ENCODE data around the gene SLC5A2.
"Not testable (repeated sequence)": the region's sequence is repeated elsewhere in the genome, so short reads cannot be mapped to it uniquely, and the experiment has no call there.

SLC5A2 gene

GRCh38 chr16:31491778-31492418, 9.0 kb downstream of the SLC5A2 start:
- H3K9ac ChIP-seq (ENCODE audit: low read depth, low read length), result no peak overlapping the region
- peaks cover 18% of the 10 kb centered on the region for H3K4me1 ChIP-seq (ENCODE audit: control insufficient read depth, insufficient read depth, low read length)
- peaks cover 34% of the 10 kb centered on the region for H3K36me3 ChIP-seq (ENCODE audit: insufficient read depth, low read length)

GRCh38 chr16:31493506-31494125, 10.7 kb downstream of the SLC5A2 start:
- peaks cover 6% of the 10 kb centered on the region for H3K27me3 ChIP-seq (ENCODE audit: control insufficient read depth, insufficient read depth, low read length)
- H3K4me3 ChIP-seq (ENCODE audit: low read length), result no peak overlapping the region
- no peak overlapping the region for H3K4me2 ChIP-seq (ENCODE audit: low read length)
- no peak overlapping the region for H3K9ac ChIP-seq (ENCODE audit: low read depth, low read length)
- peaks cover 43% of the 10 kb centered on the region for H3K36me3 ChIP-seq (ENCODE audit: insufficient read depth, low read length)
- no peaks in the 10 kb centered on the region for H3K9me3 ChIP-seq (replicated peaks; ENCODE audit: low read length)
- peaks cover 2% of the 10 kb centered on the region for H3K4me1 ChIP-seq (ENCODE audit: control insufficient read depth, insufficient read depth, low read length)

More at GRCh38 chr16:31491778-31492418, 9.0 kb downstream of the SLC5A2 start:
- peaks cover 23% of the 10 kb centered on the region for H3K27me3 ChIP-seq (ENCODE audit: control insufficient read depth, insufficient read depth, low read length)
- no peak overlapping the region for H3K4me2 ChIP-seq (ENCODE audit: low read length)
- H3K4me3 ChIP-seq (ENCODE audit: low read length), result no peak overlapping the region
- no peaks in the 10 kb centered on the region for H3K9me3 ChIP-seq (replicated peaks; ENCODE audit: low read length)

- Histone ChIP-seq H3K9ac (ENCODE audit: low read depth, low read length) (no peak overlapping the region), H3K27me3 (ENCODE audit: control insufficient read depth, insufficient read depth, low read length) (no peaks in the 10 kb centered on the region), H3K36me3 (ENCODE audit: insufficient read depth, low read length) (peaks cover 56% of the 10 kb centered on the region), H3K9me3 (replicated peaks; ENCODE audit: low read length) (no peaks in the 10 kb centered on the region), H3K4me3 (ENCODE audit: low read length) (no peak overlapping the region), H3K4me1 (ENCODE audit: control insufficient read depth, insufficient read depth, low read length) (no peaks in the 10 kb centered on the region), H3K4me2 (ENCODE audit: low read length) (no peak overlapping the region)
Observed at GRCh38 chr16:31496670-31497069, 13.7 kb downstream of the SLC5A2 start.

GRCh38 chr16:31498493-31498892, 15.6 kb downstream of the SLC5A2 start:
- no peaks in the 10 kb centered on the region for H3K27me3 ChIP-seq (ENCODE audit: control insufficient read depth, insufficient read depth, low read length)
- H3K36me3 ChIP-seq (ENCODE audit: insufficient read depth, low read length), result peaks cover 46% of the 10 kb centered on the region
- no peak overlapping the region for H3K9ac ChIP-seq (ENCODE audit: low read depth, low read length)
- H3K4me3 ChIP-seq (ENCODE audit: low read length), result no peak overlapping the region
- no peaks in the 10 kb centered on the region for H3K9me3 ChIP-seq (replicated peaks; ENCODE audit: low read length)
- no peaks in the 10 kb centered on the region for H3K4me1 ChIP-seq (ENCODE audit: control insufficient read depth, insufficient read depth, low read length)
- no peak overlapping the region for H3K4me2 ChIP-seq (ENCODE audit: low read length)

GRCh38 chr16:31499928-31500327, 17.0 kb downstream of the SLC5A2 start:
- no peak overlapping the region for H3K9ac ChIP-seq (ENCODE audit: low read depth, low read length)
- no peaks in the 10 kb centered on the region for H3K27me3 ChIP-seq (ENCODE audit: control insufficient read depth, insufficient read depth, low read length)
- H3K4me3 ChIP-seq (ENCODE audit: low read length), result no peak overlapping the region
- peaks cover 34% of the 10 kb centered on the region for H3K36me3 ChIP-seq (ENCODE audit: insufficient read depth, low read length)
- no peaks in the 10 kb centered on the region for H3K4me1 ChIP-seq (ENCODE audit: control insufficient read depth, insufficient read depth, low read length)
- H3K9me3 ChIP-seq (replicated peaks; ENCODE audit: low read length), result no peaks in the 10 kb centered on the region
- no peak overlapping the region for H3K4me2 ChIP-seq (ENCODE audit: low read length)

GRCh38 chr16:31501226-31501965, 18.5 kb downstream of the SLC5A2 start:
- no peaks in the 10 kb centered on the region for H3K9me3 ChIP-seq (replicated peaks; ENCODE audit: low read length)
- H3K9ac ChIP-seq (ENCODE audit: low read depth, low read length), result no peak overlapping the region
- no peak overlapping the region for H3K4me3 ChIP-seq (ENCODE audit: low read length)
- H3K4me1 ChIP-seq (ENCODE audit: control insufficient read depth, insufficient read depth, low read length), result no peaks in the 10 kb centered on the region
- H3K36me3 ChIP-seq (ENCODE audit: insufficient read depth, low read length), result peaks cover 42% of the 10 kb centered on the region
- H3K27me3 ChIP-seq (ENCODE audit: control insufficient read depth, insufficient read depth, low read length), result no peaks in the 10 kb centered on the region
- H3K4me2 ChIP-seq (ENCODE audit: low read length), result no peak overlapping the region

GRCh38 chr16:31501966-31502348, 19.0 kb downstream of the SLC5A2 start:
- no peaks in the 10 kb centered on the region for H3K27me3 ChIP-seq (ENCODE audit: control insufficient read depth, insufficient read depth, low read length)
- no peak overlapping the region for H3K9ac ChIP-seq (ENCODE audit: low read depth, low read length)
- H3K4me3 ChIP-seq (ENCODE audit: low read length), result no peak overlapping the region
- peaks cover 38% of the 10 kb centered on the region for H3K36me3 ChIP-seq (ENCODE audit: insufficient read depth, low read length)
- H3K9me3 ChIP-seq (replicated peaks; ENCODE audit: low read length), result no peaks in the 10 kb centered on the region
- H3K4me2 ChIP-seq (ENCODE audit: low read length), result no peak overlapping the region
- peaks cover 3% of the 10 kb centered on the region for H3K4me1 ChIP-seq (ENCODE audit: control insufficient read depth, insufficient read depth, low read length)

GRCh38 chr16:31502981-31503380, 20.1 kb downstream of the SLC5A2 start:
- Histone ChIP-seq H3K4me2 (ENCODE audit: low read length) (no peak overlapping the region), H3K9me3 (replicated peaks; ENCODE audit: low read length) (no peaks in the 10 kb centered on the region), H3K4me3 (ENCODE audit: low read length) (no peak overlapping the region), H3K9ac (ENCODE audit: low read depth, low read length) (no peak overlapping the region), H3K4me1 (ENCODE audit: control insufficient read depth, insufficient read depth, low read length) (peaks cover 9% of the 10 kb centered on the region), H3K27me3 (ENCODE audit: control insufficient read depth, insufficient read depth, low read length) (no peaks in the 10 kb centered on the region), H3K36me3 (ENCODE audit: insufficient read depth, low read length) (peaks cover 35% of the 10 kb centered on the region)

GRCh38 chr16:31503555-31503954, 20.6 kb downstream of the SLC5A2 start:
- H3K4me2 ChIP-seq (ENCODE audit: low read length); H3K27me3 ChIP-seq (ENCODE audit: control insufficient read depth, insufficient read depth, low read length); H3K4me1 ChIP-seq (ENCODE audit: control insufficient read depth, insufficient read depth, low read length); H3K9ac ChIP-seq (ENCODE audit: low read depth, low read length); H3K9me3 ChIP-seq (replicated peaks; ENCODE audit: low read length); H3K4me3 ChIP-seq (ENCODE audit: low read length): not testable (repeated sequence)
- H3K36me3 ChIP-seq (ENCODE audit: insufficient read depth, low read length), result peaks cover 30% of the 10 kb centered on the region

GRCh38 chr16:31504159-31504558, 21.2 kb downstream of the SLC5A2 start:
- no peak overlapping the region for H3K9ac ChIP-seq (ENCODE audit: low read depth, low read length)
- H3K4me2 ChIP-seq (ENCODE audit: low read length), result no peak overlapping the region
- H3K4me3 ChIP-seq (ENCODE audit: low read length), result no peak overlapping the region
- no peaks in the 10 kb centered on the region for H3K9me3 ChIP-seq (replicated peaks; ENCODE audit: low read length)
- H3K27me3 ChIP-seq (ENCODE audit: control insufficient read depth, insufficient read depth, low read length), result no peaks in the 10 kb centered on the region
- H3K36me3 ChIP-seq (ENCODE audit: insufficient read depth, low read length), result peaks cover 24% of the 10 kb centered on the region
- peaks cover 14% of the 10 kb centered on the region for H3K4me1 ChIP-seq (ENCODE audit: control insufficient read depth, insufficient read depth, low read length)

- Histone ChIP-seq H3K9me3 (replicated peaks; ENCODE audit: low read length) (no peaks in the 10 kb centered on the region), H3K4me2 (ENCODE audit: low read length) (no peak overlapping the region), H3K4me3 (ENCODE audit: low read length) (no peak overlapping the region), H3K27me3 (ENCODE audit: control insufficient read depth, insufficient read depth, low read length) (no peaks in the 10 kb centered on the region), H3K4me1 (ENCODE audit: control insufficient read depth, insufficient read depth, low read length) (peaks cover 15% of the 10 kb centered on the region), H3K9ac (ENCODE audit: low read depth, low read length) (no peak overlapping the region), H3K36me3 (ENCODE audit: insufficient read depth, low read length) (peaks cover 18% of the 10 kb centered on the region)
Observed at GRCh38 chr16:31505483-31505882, 22.6 kb downstream of the SLC5A2 start.
